H1 (cell line): ENCODE results near the gene CENPX. TPM values are rescaled to one million over a fixed set of nuclear protein-coding genes. Genes with fewer than 3 reads are reported as not detected.

Source experiments
- CTCF ChIA-PET: fragments of 300-600 bp; sonication (Branson Sonifier 250); formaldehyde crosslinking; loops from one replicate; lab custom pipeline; 2021; ENCODE audit not compliant: partially characterized antibody; lab: Charles Lee
- POLR2A ChIA-PET: fragments of 300-600 bp; sonication (Branson Sonifier 250); formaldehyde crosslinking; loops from one replicate; lab custom pipeline; 2021; ENCODE audit warnings: inconsistent platforms; ENCODE audit not compliant: partially characterized antibody; lab: Charles Lee
- DNase-seq, 2 experiments: peaks; one replicate each; pipeline versions ENCODE4 v3.0.0 to v3.0.0-alpha.2; 2010 to 2022; ENCODE audit warnings: low spot score in 2 of 2, low read depth in 1 of 2, mixed read lengths in 1 of 2
- FAIRE-seq: peaks from 2 replicates; lab custom pipeline; 2011; peaks lifted over from hg19 to GRCh38; lab: Jason Lieb, UNC
- H2AFZ ChIP-seq: 2 replicates; pipeline ENCODE4 v1.8.1; 2012; ENCODE audit warnings: low read length, inconsistent platforms
- H2AK5ac ChIP-seq: 2 replicates; pipeline ENCODE4 v1.6.1; 2013; ENCODE audit warnings: low read depth, low read length
- H2BK120ac ChIP-seq: replicated peaks from 2 replicates; pipeline ENCODE3; 2013; ENCODE audit warnings: low read depth, low read length, inconsistent platforms
- H2BK12ac ChIP-seq: 2 replicates; pipeline ENCODE4 v1.6.1; 2013; ENCODE audit warnings: low read depth, low read length
- H2BK15ac ChIP-seq: 2 replicates; pipeline ENCODE4 v1.6.1; 2013; ENCODE audit warnings: low read length
- H2BK20ac ChIP-seq: 2 replicates; pipeline ENCODE4 v1.6.1; 2013; ENCODE audit warnings: low read length
- H2BK5ac ChIP-seq: 2 replicates; pipeline ENCODE4 v1.6.1; 2013; ENCODE audit warnings: low read depth, low read length
- H3K14ac ChIP-seq: 2 replicates; pipeline ENCODE4 v1.6.1; 2013; ENCODE audit warnings: inconsistent platforms; ENCODE audit not compliant: insufficient read length
- H3K18ac ChIP-seq: 2 replicates; pipeline ENCODE4 v1.6.1; 2013; ENCODE audit warnings: low read length; ENCODE audit errors: extremely low read depth
- H3K23ac ChIP-seq: 2 replicates; pipeline ENCODE4 v1.6.1; 2013; ENCODE audit warnings: inconsistent platforms; ENCODE audit not compliant: insufficient read length
- H3K23me2 ChIP-seq: 2 replicates; pipeline ENCODE4 v1.6.1; 2013; ENCODE audit warnings: low read depth, low read length
- H3K27ac ChIP-seq: 2 replicates; pipeline ENCODE4 v1.6.1; 2011; ENCODE audit warnings: low read depth, low read length, inconsistent platforms
- H3K27me3 ChIP-seq, 4 experiments: replicated peaks in 1 of 4; 1 replicate in 1 of 4; 2 replicates in 3 of 4; pipeline versions ENCODE4 v1.6.1 to v1.8.1; 2011 to 2013; ENCODE audit warnings: low read length in 3 of 4, mild to moderate bottlenecking in 3 of 4, inconsistent platforms in 2 of 4, mixed read lengths in 2 of 4, moderate library complexity in 1 of 4; ENCODE audit not compliant: control insufficient read depth in 3 of 4, insufficient read depth in 3 of 4; ENCODE audit errors: extremely low read depth in 1 of 4
- H3K36me3 ChIP-seq, 4 experiments: 2 replicates each; pipeline versions ENCODE4 v1.6.1 to v1.8.1; 2011 to 2013; ENCODE audit warnings: mild to moderate bottlenecking in 4 of 4, low read length in 3 of 4, moderate library complexity in 2 of 4, control low read depth in 1 of 4, inconsistent platforms in 1 of 4; ENCODE audit not compliant: insufficient read depth in 4 of 4, control insufficient read depth in 2 of 4
- H3K4ac ChIP-seq: replicated peaks from 2 replicates; pipeline ENCODE3; 2013; ENCODE audit warnings: low read length, low read depth, mixed read lengths, inconsistent platforms; ENCODE audit not compliant: insufficient read length
- H3K4me1 ChIP-seq, 4 experiments: replicated peaks in 1 of 4; 1 replicate in 1 of 4; 2 replicates in 3 of 4; pipeline versions ENCODE4 v1.6.1 to v1.8.1; 2011 to 2013; ENCODE audit warnings: low read length in 3 of 4, inconsistent platforms in 2 of 4, mixed read lengths in 1 of 4; ENCODE audit not compliant: insufficient read depth in 4 of 4, control insufficient read depth in 3 of 4
- H3K4me2 ChIP-seq, 2 experiments: 2 replicates each; pipeline versions ENCODE4 v1.6.1 to v1.8.1; 2011 to 2013; ENCODE audit warnings: low read depth in 2 of 2, low read length in 2 of 2, control low read depth in 1 of 2, inconsistent platforms in 1 of 2, mild to moderate bottlenecking in 1 of 2; ENCODE audit not compliant: insufficient read depth in 1 of 2
- H3K4me3 ChIP-seq, 4 experiments: fragments of 200-600, 300-600 bp in 1 of 4; sonication (generic), shearing (Covaris generic), sonication (Bioruptor Twin) in 1 of 4; 2 replicates each; pipeline versions ENCODE4 v1.5.1 to v1.8.1; 2011 to 2016; ENCODE audit warnings: low read length in 4 of 4, low read depth in 3 of 4, control low read depth in 2 of 4, inconsistent platforms in 2 of 4, mild to moderate bottlenecking in 2 of 4, mixed read lengths in 1 of 4, moderate library complexity in 1 of 4; ENCODE audit not compliant: insufficient read depth in 2 of 4; ENCODE audit errors: extremely low read depth in 1 of 4
- H3K56ac ChIP-seq: replicated peaks from 2 replicates; pipeline ENCODE3; 2013; ENCODE audit warnings: low read depth, mild to moderate bottlenecking, mixed read lengths, low read length, inconsistent platforms; ENCODE audit not compliant: insufficient read length
- H3K79me1 ChIP-seq: 2 replicates; pipeline ENCODE4 v1.6.1; 2013; ENCODE audit warnings: low read depth, low read length, control low read depth
- H3K79me2 ChIP-seq, 2 experiments: 2 replicates each; pipeline versions ENCODE4 v1.6.1 to v1.8.1; 2012 to 2013; ENCODE audit warnings: low read length in 2 of 2, mild to moderate bottlenecking in 2 of 2, inconsistent platforms in 1 of 2; ENCODE audit not compliant: insufficient read depth in 2 of 2, control insufficient read depth in 1 of 2
- H3K9ac ChIP-seq, 4 experiments: replicated peaks in 1 of 4; 1 replicate in 1 of 4; 2 replicates in 3 of 4; pipeline versions ENCODE4 v1.6.1 to v1.8.1; 2011 to 2013; ENCODE audit warnings: low read depth in 3 of 4, low read length in 3 of 4, control low read depth in 2 of 4, mild to moderate bottlenecking in 2 of 4, moderate library complexity in 2 of 4, inconsistent platforms in 1 of 4; ENCODE audit errors: extremely low read depth in 1 of 4
- H3K9me3 ChIP-seq, 2 experiments: 2 replicates each; pipeline versions ENCODE4 v1.6.1 to v1.8.1; 2012 to 2013; ENCODE audit warnings: mild to moderate bottlenecking in 2 of 2, moderate library complexity in 2 of 2, control low read depth in 1 of 2, inconsistent platforms in 1 of 2, low read depth in 1 of 2, low read length in 1 of 2, mixed read lengths in 1 of 2; ENCODE audit not compliant: insufficient read depth in 2 of 2
- H4K20me1 ChIP-seq, 2 experiments: replicated peaks in 1 of 2; 2 replicates each; pipeline versions ENCODE3 to v1.8.1; 2011 to 2013; ENCODE audit warnings: inconsistent platforms in 2 of 2, low read length in 2 of 2, mild to moderate bottlenecking in 1 of 2; ENCODE audit not compliant: insufficient read depth in 2 of 2, control insufficient read depth in 1 of 2
- H4K5ac ChIP-seq: 2 replicates; pipeline ENCODE4 v1.6.1; 2013; ENCODE audit warnings: low read length, low read depth, mixed read lengths, inconsistent platforms; ENCODE audit not compliant: insufficient read length
- H4K8ac ChIP-seq: 2 replicates; pipeline ENCODE4 v1.8.0; 2013; ENCODE audit warnings: mild to moderate bottlenecking, moderate library complexity, low read length, inconsistent platforms; ENCODE audit not compliant: insufficient read depth; ENCODE audit errors: extremely low read depth
- H4K91ac ChIP-seq: replicated peaks from 2 replicates; pipeline ENCODE3; 2013; ENCODE audit warnings: low read length, mixed read lengths, inconsistent platforms; ENCODE audit not compliant: insufficient read length
- BRCA1 ChIP-seq: IDR thresholded peaks from 2 replicates; pipeline ENCODE4 v1.6.1; 2012; ENCODE audit warnings: low read depth, low read length, improper control_type of control experiment
- CHD1 ChIP-seq: IDR thresholded peaks from 2 replicates; pipeline ENCODE4 v1.6.1; 2012; ENCODE audit warnings: low read depth, low read length, improper control_type of control experiment
- CREB1 ChIP-seq: IDR thresholded peaks from 2 replicates; pipeline ENCODE4 v1.6.1; 2012; ENCODE audit warnings: inconsistent platforms
- CTBP2 ChIP-seq: IDR thresholded peaks from 2 replicates; pipeline ENCODE4 v1.7.0; 2011; ENCODE audit warnings: borderline replicate concordance, mild to moderate bottlenecking, moderate library complexity, mixed read lengths, low read length; ENCODE audit not compliant: insufficient read depth, insufficient read length
- EGR1 ChIP-seq: IDR thresholded peaks from 2 replicates; pipeline ENCODE4 v1.6.1; 2011; ENCODE audit warnings: low read depth, low read length, borderline replicate concordance
- EP300 ChIP-seq, 2 experiments: IDR thresholded peaks; 1 replicate in 1 of 2; 2 replicates in 1 of 2; pipeline ENCODE4 v1.6.1; 2011 to 2012; ENCODE audit warnings: low read depth in 2 of 2, low read length in 2 of 2, mild to moderate bottlenecking in 2 of 2, borderline replicate concordance in 1 of 2, inconsistent platforms in 1 of 2, moderate library complexity in 1 of 2
- JUND ChIP-seq: IDR thresholded peaks from 2 replicates; pipeline ENCODE4 v1.6.1; 2011; ENCODE audit warnings: mild to moderate bottlenecking, improper control_type of control experiment, low read length
- NRF1 ChIP-seq: IDR thresholded peaks from 2 replicates; pipeline ENCODE4 v1.6.1; 2011; ENCODE audit warnings: mild to moderate bottlenecking, low read depth, low read length, improper control_type of control experiment
- RBBP5 ChIP-seq: IDR thresholded peaks from 2 replicates; pipeline ENCODE4 v1.7.1; 2012; ENCODE audit warnings: low read depth, mild to moderate bottlenecking, inconsistent platforms, low read length, moderate library complexity, borderline replicate concordance
- SIRT6 ChIP-seq: IDR thresholded peaks from one replicate; pipeline ENCODE4 v1.7.1; 2012; ENCODE audit warnings: low read length, inconsistent platforms
- SIX5 ChIP-seq: IDR thresholded peaks from 2 replicates; pipeline ENCODE4 v1.6.1; 2011; ENCODE audit warnings: mild to moderate bottlenecking, low read depth, low read length
- TAF7 ChIP-seq: optimal IDR thresholded peaks from 2 replicates; pipeline ENCODE3; 2011; ENCODE audit warnings: low read depth, mild to moderate bottlenecking, inconsistent platforms, low read length, moderate library complexity, borderline replicate concordance
- WGBS, 2 experiments: shearing (Covaris generic) in 1 of 2; methylation state at CpG; one replicate each; pipeline versions ENCODE4 v1.1.6 to v1.1.7; 2013 to 2015; ENCODE audit warnings: low lambda C conversion rate in 2 of 2, mixed read lengths in 2 of 2, inconsistent platforms in 1 of 2, low coverage in 1 of 2, missing lambda C conversion rate in 1 of 2; ENCODE audit not compliant: insufficient replicate concordance in 2 of 2, insufficient coverage in 1 of 2, insufficient read length in 1 of 2; ENCODE audit errors: extremely low coverage in 1 of 2, missing lambda C conversion rate in 1 of 2; 5-methylcytosine and 5-hydroxymethylcytosine counted together
- polyA plus RNA-seq, 7 experiments: library from polyadenylated mRNA; depleted of rRNA in 3 of 7; stranded (reverse) in 5 of 7; unstranded in 2 of 7; fragments of >200 nt in 5 of 7; fragments of 200-250 nt in 2 of 7; gene quantifications; 1 replicate in 5 of 7; 2 replicates in 1 of 7; 4 replicates in 1 of 7; pipeline versions ENCODE4 v1.2.1 to v1.2.3, GENCODE V29; 2011 to 2013; ENCODE audit warnings: missing spikeins in 2 of 7, mixed read lengths in 2 of 7
- total RNA-seq: library from RNA; stranded (reverse); fragmentation: NEBNext Ultra II Directional; extraction: Animal tissue kit (Norgen Biotek cat#: 25700); gene quantifications from 2 replicates; pipeline ENCODE4 v1.2.1, GENCODE V29; 2021

Gene CENPX
- total and polyA plus RNA-seq, 2 of the 8 experiments (the other 6 are each of a cell fraction or from before 2014, with no cell fraction given), result 116 to 122 TPM

- WGBS, 2 experiments, result 94% methylated on average over 20 of the region's 26 CpGs; no CpG with 5 or more reads in 1 of the 2 experiments
- Histone ChIP-seq H2AFZ (no peak overlapping the region), H4K5ac (no peak overlapping the region), H3K23me2 (peaks cover 2% of the 10 kb centered on the region; the same call in 1 of the 2 replicates), H2BK20ac (no peak overlapping the region), H3K27me3 (no peaks in the 10 kb centered on the region), H3K4me3 (no peak overlapping the region), H2BK12ac (no peak overlapping the region), H4K20me1 (peaks cover 3 to 16% of the 10 kb centered on the region in 2 experiments), H3K23ac (no peak overlapping the region), H3K9ac (no peak overlapping the region), H2BK120ac (no peak overlapping the region), H4K8ac (no peak overlapping the region), H3K18ac (no peak overlapping the region), H3K4me1 (peaks cover 0 to 15% (median 12%) of the 10 kb centered on the region in 4 experiments; a peak in 6 of 7 replicates), H4K91ac (no peak overlapping the region), H2BK15ac (no peak overlapping the region), H3K14ac (no peak overlapping the region), H3K4ac (no peak overlapping the region), H3K9me3 (no peaks in the 10 kb centered on the region), H3K79me1 (peaks cover 4% of the 10 kb centered on the region; the same call in 1 of the 2 replicates), H3K56ac (no peak overlapping the region), H2BK5ac (no peak overlapping the region), H3K36me3 (peaks cover 2 to 25% (median 13%) of the 10 kb centered on the region in 4 experiments; a peak in 6 of 8 replicates), H3K79me2 (peaks cover 0 to 3% of the 10 kb centered on the region in 2 experiments; a peak in 1 of 4 replicates), H3K27ac (no peak overlapping the region), H2AK5ac (no peak overlapping the region), H3K4me2 (no peak overlapping the region)
- CTCF ChIA-PET, result interaction anchor here (0.7 kb wide), 1 partner anchor 24 kb away, joined by 3 read pairs; no protein-coding TSS in a partner anchor
- FAIRE-seq (no peak), DNase-seq (no peak)
- POLR2A ChIA-PET, result interaction anchor here (1.2 to 5.1 kb wide), 2 partner anchors 9 to 58 kb away, joined by 3 to 40 read pairs; partner anchors contain the start of gene ASPSCR1
- TF ChIP-seq CTBP2, result no peak
- TF ChIP-seq CREB1, result no peak
- TF ChIP-seq EGR1, result no peak
- no peak for TF ChIP-seq SIRT6
- TF ChIP-seq TAF7, result no peak
- no peak for TF ChIP-seq RBBP5
- TF ChIP-seq NRF1, result no peak
- TF ChIP-seq BRCA1, result no peak
- no peak for TF ChIP-seq EP300 (IDR thresholded peaks at IDR 0.05; ENCODE audit: borderline replicate concordance in 1 of 2, low read depth in 2 of 2, low read length in 2 of 2)
- no peak for TF ChIP-seq CHD1
- no peak for TF ChIP-seq JUND
- TF ChIP-seq SIX5, result no peak
These were observed 35.4 kb downstream of the CENPX start for GRCh38 chr17:81987161-81987770.
